Upper lobe of left lung (tissue), 6 donors: Measurements from ENCODE around the gene LEO1. TPM values are rescaled to one million over a fixed set of nuclear protein-coding genes. Genes with fewer than 3 reads are reported as not detected.

Source experiments
- ATAC-seq, 2 donors: fragments of 200-7000 bp; cut with Tn5 transposase; one replicate each; pipeline ENCODE4 v1.9.1; 2022; ENCODE audit warnings: mild to moderate bottlenecking in 2 of 2, moderate library complexity in 2 of 2; ENCODE audit not compliant: low FRiP score in 2 of 2
- DNase-seq, 2 donors: peaks; one replicate each; pipeline ENCODE4 v3.0.0-alpha.2; 2019 to 2020
- H3K27ac ChIP-seq, 4 donors: fragments of 200-600 bp; sonication (generic); one replicate each; pipeline ENCODE4 v1.5.1; 2016 to 2019
- H3K27me3 ChIP-seq, 4 donors: fragments of 200-600 bp; sonication (generic); one replicate each; pipeline ENCODE4 v1.5.1; 2017 to 2019
- H3K36me3 ChIP-seq, 4 donors: fragments of 200-600 bp; sonication (generic); one replicate each; pipeline ENCODE4 v1.5.1; 2016 to 2019
- H3K4me1 ChIP-seq, 4 donors: fragments of 200-600 bp; sonication (generic); one replicate each; pipeline ENCODE4 v1.5.1; 2018 to 2019
- H3K4me3 ChIP-seq, 4 donors: fragments of 200-600 bp; sonication (generic); one replicate each; pipeline ENCODE4 v1.5.1; 2017 to 2019; ENCODE audit warnings: mild to moderate bottlenecking in 2 of 4, moderate library complexity in 1 of 4
- H3K9me3 ChIP-seq, 4 donors: fragments of 200-600 bp; sonication (generic); one replicate each; pipeline ENCODE4 v1.5.1; 2018 to 2019
- EP300 ChIP-seq, 4 donors: sonication (generic); formaldehyde crosslinking; IDR thresholded peaks; one replicate each; pipeline ENCODE4 v1.5.1; 2017; ENCODE audit warnings: antibody characterized with exemption in 4 of 4, control low read depth in 2 of 4
- POLR2A ChIP-seq, 4 donors: fragments of 450-650 bp; IDR thresholded peaks; one replicate each; pipeline ENCODE4 v1.5.1; 2016 to 2017; ENCODE audit warnings: antibody characterized with exemption in 4 of 4, mild to moderate bottlenecking in 2 of 4
- POLR2AphosphoS5 ChIP-seq, 2 donors: sonication (generic); formaldehyde crosslinking; IDR thresholded peaks; one replicate each; pipeline ENCODE4 v1.5.1; 2017; ENCODE audit warnings: antibody characterized with exemption in 2 of 2
- WGBS, 2 donors: methylation state at CpG; one replicate each; pipeline ENCODE4 v1.1.5; 2017 to 2018; 5-methylcytosine and 5-hydroxymethylcytosine counted together
- total RNA-seq, 6 donors: library from RNA; depleted of rRNA in 4 of 6; stranded (reverse); fragments of >200 nt in 4 of 6; gene quantifications; one replicate each; pipeline versions ENCODE4 v1.1.0 to v1.2.1, GENCODE V29; 2016 to 2021
- TF ChIP-seq, protein P1 (sequence below), 6 experiments: fragments of 450-650 bp in 4 of 6; fragments of 200-600 bp in 2 of 6; sonication (generic) in 2 of 6; IDR thresholded peaks; one replicate each; pipeline ENCODE4 v1.5.1; 2016 to 2019; ENCODE audit warnings: antibody characterized with exemption in 6 of 6
- donor health status: DM: no; HTN: no; CAD: no; lungs with moderate emphysema.
- donor health status: DM: no; HTN: yes; CAD: no; lungs with severe emphysema.

The LEO1 gene
- total RNA-seq, 6 donors from 2014 or later, result 9.8 to 25.1 (median 14.2) TPM

DNA sequence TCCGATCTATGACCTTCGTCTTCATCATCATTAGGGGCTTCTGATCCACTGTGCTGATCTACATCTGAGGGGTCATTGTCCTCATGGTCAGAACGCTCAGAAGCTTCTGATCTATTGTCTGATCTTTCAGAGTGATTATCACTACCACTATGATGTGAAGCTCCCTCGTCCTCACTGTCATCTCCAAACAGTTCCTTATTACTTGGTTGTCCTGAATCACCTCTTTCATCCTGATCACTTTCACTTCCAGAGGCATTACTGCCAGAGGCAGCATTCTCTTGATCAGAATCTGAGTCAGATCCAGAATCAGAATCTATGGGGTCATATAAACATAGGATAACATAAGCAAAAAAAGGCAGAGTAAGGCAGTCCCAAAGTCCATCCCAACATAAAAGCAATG, 5.4 kb downstream of the LEO1 start:
- no peak for TF ChIP-seq EP300 (IDR thresholded peaks at IDR 0.05)
- TF ChIP-seq POLR2AphosphoS5 (IDR thresholded peaks at IDR 0.05), result no peak
- no peak for TF ChIP-seq POLR2A (IDR thresholded peaks at IDR 0.05)
- TF ChIP-seq, protein P1, sequence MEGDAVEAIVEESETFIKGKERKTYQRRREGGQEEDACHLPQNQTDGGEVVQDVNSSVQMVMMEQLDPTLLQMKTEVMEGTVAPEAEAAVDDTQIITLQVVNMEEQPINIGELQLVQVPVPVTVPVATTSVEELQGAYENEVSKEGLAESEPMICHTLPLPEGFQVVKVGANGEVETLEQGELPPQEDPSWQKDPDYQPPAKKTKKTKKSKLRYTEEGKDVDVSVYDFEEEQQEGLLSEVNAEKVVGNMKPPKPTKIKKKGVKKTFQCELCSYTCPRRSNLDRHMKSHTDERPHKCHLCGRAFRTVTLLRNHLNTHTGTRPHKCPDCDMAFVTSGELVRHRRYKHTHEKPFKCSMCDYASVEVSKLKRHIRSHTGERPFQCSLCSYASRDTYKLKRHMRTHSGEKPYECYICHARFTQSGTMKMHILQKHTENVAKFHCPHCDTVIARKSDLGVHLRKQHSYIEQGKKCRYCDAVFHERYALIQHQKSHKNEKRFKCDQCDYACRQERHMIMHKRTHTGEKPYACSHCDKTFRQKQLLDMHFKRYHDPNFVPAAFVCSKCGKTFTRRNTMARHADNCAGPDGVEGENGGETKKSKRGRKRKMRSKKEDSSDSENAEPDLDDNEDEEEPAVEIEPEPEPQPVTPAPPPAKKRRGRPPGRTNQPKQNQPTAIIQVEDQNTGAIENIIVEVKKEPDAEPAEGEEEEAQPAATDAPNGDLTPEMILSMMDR (IDR thresholded peaks at IDR 0.05), result no peak
- 95 to 96% methylated on average over 4 of the region's 4 CpGs for WGBS, 2 donors
- peaks cover 0 to 12% (median 7%) of the 10 kb centered on the region in 4 donors for H3K36me3 ChIP-seq

DNA sequence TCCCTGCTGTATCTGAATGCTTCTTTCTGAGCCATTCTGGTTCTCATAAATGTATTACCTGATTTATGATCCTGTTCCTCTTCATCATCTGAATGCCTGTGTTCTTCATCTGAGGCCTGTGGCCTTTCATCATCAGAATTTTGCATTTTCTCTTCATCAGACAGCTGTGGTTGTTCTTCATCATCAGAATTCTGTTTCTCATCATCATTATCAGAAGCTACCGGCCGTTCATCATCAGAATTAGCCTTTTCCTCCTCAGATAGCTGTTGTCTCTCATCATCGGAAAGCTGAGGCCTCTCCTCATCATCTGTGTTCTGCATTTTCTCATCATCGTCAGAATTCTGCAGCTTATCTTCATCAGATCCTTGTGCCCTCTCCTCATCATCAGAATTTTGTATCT, 5.9 kb downstream of the LEO1 start:
- peaks cover 6 to 10% (median 9%) of the 10 kb centered on the region in 4 donors for H3K4me1 ChIP-seq
- TF ChIP-seq, protein P1 (IDR thresholded peaks at IDR 0.05), result no peak
- TF ChIP-seq POLR2AphosphoS5 (IDR thresholded peaks at IDR 0.05) (no peak), POLR2A (IDR thresholded peaks at IDR 0.05) (no peak), EP300 (IDR thresholded peaks at IDR 0.05) (no peak)
- ATAC-seq, result no peak
- no peak for DNase-seq
- no peak overlapping the region for H3K4me3 ChIP-seq
- H3K36me3 ChIP-seq, result peaks cover 0 to 17% (median 10%) of the 10 kb centered on the region in 4 donors
- peaks cover 0 to 12% (median 11%) of the 10 kb centered on the region in 4 donors for H3K9me3 ChIP-seq
- no peaks in the 10 kb centered on the region for H3K27me3 ChIP-seq
- no peak overlapping the region for H3K27ac ChIP-seq
- 93 to 97% methylated on average over 4 of the region's 4 CpGs for WGBS, 2 donors

More for the DNA sequence above, 5.4 kb downstream of the LEO1 start:
- Histone ChIP-seq H3K4me1 (peaks cover 11 to 15% (median 14%) of the 10 kb centered on the region in 4 donors), H3K27ac (no peak overlapping the region), H3K9me3 (peaks cover 0 to 12% (median 11%) of the 10 kb centered on the region in 4 donors), H3K4me3 (no peak overlapping the region), H3K27me3 (no peaks in the 10 kb centered on the region)
- DNase-seq (no peak), ATAC-seq (no peak)

DNA sequence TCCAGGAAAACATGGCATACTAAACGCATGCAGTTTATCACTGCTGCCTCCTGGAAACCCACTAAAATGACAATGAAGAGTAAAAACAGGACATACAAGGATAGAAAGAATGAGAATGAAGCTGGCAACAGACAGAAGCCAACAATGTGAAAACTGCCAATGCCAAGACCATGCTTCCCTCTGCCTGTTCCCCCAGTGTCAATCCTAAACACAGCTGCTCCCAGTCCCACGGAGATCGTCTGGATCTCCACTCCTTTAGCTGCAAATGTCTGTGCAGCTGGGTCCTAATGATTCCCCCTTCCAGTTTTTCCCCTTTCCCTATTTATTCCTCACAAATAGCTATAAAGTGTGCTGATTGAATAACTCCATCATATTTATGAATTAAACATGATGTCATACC, 16.1 kb downstream of the LEO1 start:
- WGBS, 2 donors, result 93 to 99% methylated on average over 3 of the region's 3 CpGs

DNA sequence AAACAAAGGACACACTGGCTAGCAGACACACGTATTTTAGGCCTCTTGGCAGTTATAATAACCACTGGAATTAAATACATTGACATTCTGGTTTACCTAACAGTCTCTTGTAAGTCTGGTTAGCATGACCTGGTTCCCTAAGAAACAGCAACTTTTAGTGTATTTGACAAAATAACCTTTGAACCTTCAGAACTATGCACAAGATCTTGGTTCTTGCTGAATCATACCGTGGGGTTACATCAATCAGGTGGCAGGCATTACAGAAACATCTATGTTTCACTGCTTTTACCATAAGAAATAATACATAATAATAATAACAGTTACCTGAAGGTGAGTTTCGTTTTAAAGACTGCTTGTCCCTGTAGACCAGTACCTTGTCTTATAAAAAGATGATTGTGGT, 18.8 kb downstream of the LEO1 start:
- Histone ChIP-seq H3K4me1 (no peaks in the 10 kb centered on the region), H3K27ac (no peak overlapping the region), H3K4me3 (no peak overlapping the region), H3K27me3 (no peaks in the 10 kb centered on the region), H3K9me3 (no peaks in the 10 kb centered on the region), H3K36me3 (peaks cover 30 to 96% (median 69%) of the 10 kb centered on the region in 4 donors)
- 89 to 93% methylated on average over 3 of the region's 3 CpGs for WGBS, 2 donors
- DNase-seq (no peak), ATAC-seq (no peak)
- TF ChIP-seq EP300 (IDR thresholded peaks at IDR 0.05) (no peak), POLR2A (IDR thresholded peaks at IDR 0.05) (no peak)
- TF ChIP-seq, protein P1 (IDR thresholded peaks at IDR 0.05), result no peak

More for the DNA sequence above, 16.1 kb downstream of the LEO1 start:
- Histone ChIP-seq H3K4me3 (no peak overlapping the region), H3K27ac (no peak overlapping the region), H3K4me1 (no peaks in the 10 kb centered on the region), H3K9me3 (no peaks in the 10 kb centered on the region), H3K27me3 (no peaks in the 10 kb centered on the region), H3K36me3 (peaks cover 14 to 89% (median 53%) of the 10 kb centered on the region in 4 donors)
- DNase-seq (no peak), ATAC-seq (no peak)
- TF ChIP-seq POLR2AphosphoS5 (IDR thresholded peaks at IDR 0.05) (no peak), POLR2A (IDR thresholded peaks at IDR 0.05) (no peak), EP300 (IDR thresholded peaks at IDR 0.05) (no peak)
- TF ChIP-seq, protein P1 (IDR thresholded peaks at IDR 0.05), result no peak

DNA sequence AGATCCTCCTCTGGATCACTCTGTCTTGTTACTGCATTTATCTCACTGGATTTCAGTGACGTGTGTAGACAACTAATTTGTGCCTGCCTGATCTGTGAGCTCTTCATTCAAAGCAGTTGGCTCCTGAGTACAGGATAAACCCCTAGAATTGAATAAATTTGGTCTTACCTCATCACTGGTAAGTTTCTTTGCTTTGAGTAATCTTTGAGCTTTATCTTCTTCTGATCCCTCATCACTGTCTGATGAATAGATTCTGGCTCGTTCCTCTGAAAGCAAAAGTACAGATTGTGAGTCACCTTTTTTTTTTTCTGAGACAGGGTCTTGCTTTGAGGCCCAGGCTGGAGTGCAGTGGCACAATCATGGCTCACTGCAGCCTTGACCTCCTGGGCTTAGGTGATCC, 24.5 kb downstream of the LEO1 start:
- Histone ChIP-seq H3K9me3 (no peaks in the 10 kb centered on the region), H3K27me3 (no peaks in the 10 kb centered on the region), H3K36me3 (peaks cover 40 to 85% (median 57%) of the 10 kb centered on the region in 4 donors), H3K27ac (no peak overlapping the region), H3K4me1 (no peaks in the 10 kb centered on the region), H3K4me3 (no peak overlapping the region)
- no peak for DNase-seq
- ATAC-seq, result no peak
- no peak for TF ChIP-seq POLR2A (IDR thresholded peaks at IDR 0.05)
- TF ChIP-seq, protein P1 (IDR thresholded peaks at IDR 0.05), result no peak
- TF ChIP-seq EP300 (IDR thresholded peaks at IDR 0.05), result no peak
- TF ChIP-seq POLR2AphosphoS5 (IDR thresholded peaks at IDR 0.05), result no peak
- WGBS, 2 donors, result 41 to 73% methylated on average over 2 of the region's 2 CpGs
